Sigmoid colon (tissue), 7 donors: ENCODE measurements around the gene LGI1. TPM values are rescaled to one million over a fixed set of nuclear protein-coding genes. Genes with fewer than 3 reads are reported as not detected.

ENCODE experiments used
- DNase-seq: peaks from one replicate; pipeline ENCODE4 v3.0.0-alpha.2; 2019
- H3K27ac ChIP-seq, 4 donors: fragments of 200-600 bp; sonication (generic); one replicate each; pipeline ENCODE4 v1.5.1; 2016 to 2019; ENCODE audit warnings: mild to moderate bottlenecking in 1 of 4
- H3K27me3 ChIP-seq, 3 donors: fragments of 200-600 bp; sonication (generic); one replicate each; pipeline ENCODE4 v1.5.1; 2019; ENCODE audit warnings: mild to moderate bottlenecking in 1 of 3
- H3K36me3 ChIP-seq, 4 donors: fragments of 200-600 bp; sonication (generic); one replicate each; pipeline ENCODE4 v1.5.1; 2016 to 2019
- H3K4me1 ChIP-seq, 4 donors: fragments of 200-600 bp; sonication (generic); one replicate each; pipeline ENCODE4 v1.5.1; 2017 to 2019
- H3K4me3 ChIP-seq, 4 donors: fragments of 200-600 bp; sonication (generic); one replicate each; pipeline ENCODE4 v1.5.1; 2017 to 2019; ENCODE audit warnings: mild to moderate bottlenecking in 2 of 4, moderate library complexity in 1 of 4
- H3K9me3 ChIP-seq, 4 donors: fragments of 200-600 bp in 3 of 4; sonication (generic) in 3 of 4; one replicate each; pipeline versions ENCODE4 v1.5.1 to v1.6.1; 2013 to 2019
- CTCF ChIP-seq, 4 experiments: fragments of 450-650 bp in 3 of 4; fragments of 200-600 bp in 1 of 4; IDR thresholded peaks; one replicate each; pipeline ENCODE4 v1.5.1; 2016 to 2019; ENCODE audit warnings: antibody characterized with exemption in 4 of 4, mild to moderate bottlenecking in 3 of 4, moderate library complexity in 2 of 4
- EP300 ChIP-seq, 4 donors: sonication (generic); formaldehyde crosslinking; IDR thresholded peaks; one replicate each; pipeline ENCODE4 v1.6.1; 2017; ENCODE audit warnings: antibody characterized with exemption in 4 of 4
- POLR2A ChIP-seq, 2 donors: fragments of 450-650 bp; IDR thresholded peaks; one replicate each; pipeline ENCODE4 v1.6.1; 2016; ENCODE audit warnings: antibody characterized with exemption in 2 of 2, mild to moderate bottlenecking in 2 of 2, moderate library complexity in 2 of 2
- POLR2AphosphoS5 ChIP-seq, 4 donors: sonication (generic); formaldehyde crosslinking; IDR thresholded peaks; one replicate each; pipeline ENCODE4 v1.6.1; 2017; ENCODE audit warnings: antibody characterized with exemption in 4 of 4
- WGBS, 2 donors: extraction: QIAGEN DNeasy Blood & Tissue Kit; methylation state at CpG; one replicate each; pipeline ENCODE4 v1.1.7; 2013; 5-methylcytosine and 5-hydroxymethylcytosine counted together
- intact Hi-C: fragments of 100-400 bp; cut with DNase I; formaldehyde crosslinking; loops from one replicate; pipeline ENCODE4 v1.15.1; 2023
- polyA plus RNA-seq, 3 donors: library from polyadenylated mRNA; stranded (reverse); fragments of 200-250 nt; gene quantifications; one replicate each; pipeline ENCODE4 v1.2.3, GENCODE V29; 2013
- total RNA-seq, 4 donors: library from RNA; depleted of rRNA; stranded (reverse); fragments of >200 nt; gene quantifications; one replicate each; pipeline ENCODE4 v1.1.0, GENCODE V29; 2016
- donor health status: healthy with polysubstance abuse.
- donor health status: Bipolar disorder and iron deficiency.
- donor health status: healthy.

Gene LGI1
- total and polyA plus RNA-seq, 7 donors: 0.89 to 28.1 (median 3.2) TPM

GRCh38 chr10:93816123-93816747, 58.5 kb downstream of the LGI1 start:
- peaks cover 0 to 6% (median 2%) of the 10 kb centered on the region in 4 donors for H3K4me1 ChIP-seq
- H3K27ac ChIP-seq: peak overlapping the region in 1 of 4 donors; percentile 25
- peak overlapping the region in 1 of 4 donors; percentile 18 for H3K4me3 ChIP-seq
- H3K36me3 ChIP-seq: no peaks in the 10 kb centered on the region
- WGBS, 2 donors: 16 to 18% methylated on average over 8 of the region's 8 CpGs
- intact Hi-C loops: loop anchor here (1.0 to 5.0 kb wide), 2 partner anchors 64 to 114 kb away; partner anchors contain the start of gene FRA10AC1
- H3K9me3 ChIP-seq: no peaks in the 10 kb centered on the region
- TF ChIP-seq CTCF (IDR thresholded peaks at IDR 0.05) (peak; percentile 65 to 75 (median 74)), POLR2A (IDR thresholded peaks at IDR 0.05) (no peak)
- no peaks in the 10 kb centered on the region for H3K27me3 ChIP-seq
- DNase-seq: peak; percentile 78

- WGBS, 2 donors: 60 to 88% methylated on average over 5 of the region's 5 CpGs
- TF ChIP-seq CTCF (IDR thresholded peaks at IDR 0.05): no peak
- TF ChIP-seq POLR2A (IDR thresholded peaks at IDR 0.05): no peak
- TF ChIP-seq POLR2AphosphoS5 (IDR thresholded peaks at IDR 0.05): no peak
- no peak for TF ChIP-seq EP300 (IDR thresholded peaks at IDR 0.05)
- DNase-seq: no peak
- peaks cover 0 to 6% (median 2%) of the 10 kb centered on the region in 4 donors for H3K4me1 ChIP-seq
- H3K36me3 ChIP-seq: no peaks in the 10 kb centered on the region
- intact Hi-C loops: loop anchor here (5.0 kb wide), 1 partner anchor 66 kb away; no protein-coding TSS in a partner anchor
- H3K4me3 ChIP-seq: no peak overlapping the region
- H3K9me3 ChIP-seq: no peaks in the 10 kb centered on the region
- no peaks in the 10 kb centered on the region for H3K27me3 ChIP-seq
- H3K27ac ChIP-seq: no peak overlapping the region
Measured at GRCh38 chr10:93818086-93818485, 60.4 kb downstream of the LGI1 start.

- Histone ChIP-seq H3K4me1 (peaks cover 0 to 6% (median 2%) of the 10 kb centered on the region in 4 donors), H3K27me3 (no peaks in the 10 kb centered on the region), H3K4me3 (no peak overlapping the region), H3K36me3 (no peaks in the 10 kb centered on the region), H3K27ac (no peak overlapping the region), H3K9me3 (no peaks in the 10 kb centered on the region)
- no peak for DNase-seq
- TF ChIP-seq POLR2AphosphoS5 (IDR thresholded peaks at IDR 0.05) (no peak), EP300 (IDR thresholded peaks at IDR 0.05) (no peak), POLR2A (IDR thresholded peaks at IDR 0.05) (no peak), CTCF (IDR thresholded peaks at IDR 0.05) (no peak)
- intact Hi-C loops: loop anchor here (5.0 kb wide), 1 partner anchor 67 kb away; no protein-coding TSS in a partner anchor
- 91 to 96% methylated on average over 4 of the region's 4 CpGs for WGBS, 2 donors
Measured at GRCh38 chr10:93819520-93819919, 61.8 kb downstream of the LGI1 start.

GRCh38 chr10:93820434-93820833, 62.7 kb downstream of the LGI1 start:
- Histone ChIP-seq H3K36me3 (no peaks in the 10 kb centered on the region), H3K9me3 (no peaks in the 10 kb centered on the region), H3K4me3 (no peak overlapping the region), H3K4me1 (peaks cover 0 to 6% (median 2%) of the 10 kb centered on the region in 4 donors), H3K27ac (no peak overlapping the region), H3K27me3 (no peaks in the 10 kb centered on the region)
- intact Hi-C loops: no loop called here
- TF ChIP-seq EP300 (IDR thresholded peaks at IDR 0.05) (no peak), CTCF (IDR thresholded peaks at IDR 0.05) (no peak), POLR2A (IDR thresholded peaks at IDR 0.05) (no peak), POLR2AphosphoS5 (IDR thresholded peaks at IDR 0.05) (no peak)
- WGBS, 2 donors: 30 to 38% methylated on average over 3 of the region's 3 CpGs
- no peak for DNase-seq
